PC-3 (cell line): ENCODE measurements around the gene UPF1.

Experiments
- EZH2 ChIP-seq: fragments of 300-600 bp; sonication (generic); IDR thresholded peaks from one replicate; pipeline ENCODE4 v1.6.1; 2017; ENCODE audit warnings: antibody characterized with exemption, mild to moderate bottlenecking, low read length; ENCODE audit not compliant: unreplicated experiment
- TF ChIP-seq, protein P1 (sequence below): fragments of 300-600 bp; sonication (generic); conservative IDR thresholded peaks from 2 replicates; pipeline ENCODE4 v1.5.1; 2017; ENCODE audit warnings: antibody characterized with exemption, low read depth, mild to moderate bottlenecking, low read length

GRCh38 chr19:18839465-18840287 lies 7.9 kb downstream of the UPF1 start:
- TF ChIP-seq, protein P1, sequence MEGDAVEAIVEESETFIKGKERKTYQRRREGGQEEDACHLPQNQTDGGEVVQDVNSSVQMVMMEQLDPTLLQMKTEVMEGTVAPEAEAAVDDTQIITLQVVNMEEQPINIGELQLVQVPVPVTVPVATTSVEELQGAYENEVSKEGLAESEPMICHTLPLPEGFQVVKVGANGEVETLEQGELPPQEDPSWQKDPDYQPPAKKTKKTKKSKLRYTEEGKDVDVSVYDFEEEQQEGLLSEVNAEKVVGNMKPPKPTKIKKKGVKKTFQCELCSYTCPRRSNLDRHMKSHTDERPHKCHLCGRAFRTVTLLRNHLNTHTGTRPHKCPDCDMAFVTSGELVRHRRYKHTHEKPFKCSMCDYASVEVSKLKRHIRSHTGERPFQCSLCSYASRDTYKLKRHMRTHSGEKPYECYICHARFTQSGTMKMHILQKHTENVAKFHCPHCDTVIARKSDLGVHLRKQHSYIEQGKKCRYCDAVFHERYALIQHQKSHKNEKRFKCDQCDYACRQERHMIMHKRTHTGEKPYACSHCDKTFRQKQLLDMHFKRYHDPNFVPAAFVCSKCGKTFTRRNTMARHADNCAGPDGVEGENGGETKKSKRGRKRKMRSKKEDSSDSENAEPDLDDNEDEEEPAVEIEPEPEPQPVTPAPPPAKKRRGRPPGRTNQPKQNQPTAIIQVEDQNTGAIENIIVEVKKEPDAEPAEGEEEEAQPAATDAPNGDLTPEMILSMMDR: no peak
- TF ChIP-seq EZH2: no peak
